Activated naive CD8-positive, alpha-beta T cell treated with anti-CD3 and anti-CD28 coated beads, Interleukin-2, amount 10 ng/mL, durations not matched to agents 7 days and 5 days (primary cell): ENCODE data around the gene ALDH9A1. TPM values are rescaled to one million over a fixed set of nuclear protein-coding genes. Genes with fewer than 3 reads are reported as not detected.

Experiments used
- ATAC-seq: fragments of 150-1000 bp; cut with Tn5 transposase; one replicate; pipeline ENCODE4 v1.10.0; 2021; ENCODE audit warnings: low read depth, moderate library complexity
- POLR2A ChIA-PET: fragments of 350-600 bp; sonication (Branson Sonifier 250); formaldehyde crosslinking; loops from one replicate; lab custom pipeline; 2021; ENCODE audit warnings: antibody characterized with exemption; lab: Charles Lee
- DNase-seq: peaks from one replicate; pipeline ENCODE4 v3.0.0; 2021
- H3K27ac Mint-ChIP-seq: one replicate; pipeline ENCODE4 v1.8.0; 2022; ENCODE audit warnings: mild to moderate bottlenecking, mixed read lengths
- H3K27me3 Mint-ChIP-seq: one replicate; pipeline ENCODE4 v1.8.0; 2022; ENCODE audit warnings: mild to moderate bottlenecking, moderate library complexity, mixed read lengths
- H3K36me3 Mint-ChIP-seq: one replicate; pipeline ENCODE4 v1.8.0; 2021; ENCODE audit warnings: mild to moderate bottlenecking, mixed read lengths
- H3K4me1 Mint-ChIP-seq: one replicate; pipeline ENCODE4 v1.8.0; 2021; ENCODE audit warnings: mixed read lengths
- H3K4me3 Mint-ChIP-seq: one replicate; pipeline ENCODE4 v1.8.0; 2022; ENCODE audit warnings: mild to moderate bottlenecking, moderate library complexity, mixed read lengths
- H3K9me3 Mint-ChIP-seq: one replicate; pipeline ENCODE4 v1.8.0; 2021; ENCODE audit warnings: mixed read lengths
- total RNA-seq, 2 experiments: library from RNA; stranded (reverse); gene quantifications; one replicate each; pipeline ENCODE4 v1.2.3, GENCODE V29; 2021

ALDH9A1 gene
- total RNA-seq, 2 experiments from 2014 or later = 37.7 to 43.8 TPM

DNA sequence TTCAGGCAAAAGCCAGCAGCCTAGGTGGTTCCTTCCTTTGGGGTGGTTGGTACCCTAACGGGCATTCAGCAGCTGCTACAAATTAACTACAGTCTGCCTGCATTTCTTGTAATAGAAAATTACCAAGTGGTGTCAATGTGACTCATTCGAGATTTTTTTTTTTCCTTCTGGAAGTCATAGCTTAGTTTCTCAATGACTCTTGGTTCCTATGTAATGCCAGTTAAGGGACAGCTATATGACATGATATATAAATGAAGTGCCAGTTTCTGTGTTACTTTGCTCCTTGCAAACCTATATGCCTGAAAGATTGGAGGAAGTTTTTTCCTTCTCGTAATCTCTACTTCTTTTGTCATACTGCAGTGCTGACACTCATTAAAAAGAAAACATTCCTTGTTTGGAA is 64.7 kb downstream of the ALDH9A1 start:
- Mint-ChIP-seq H3K4me3 (no peak overlapping the region), H3K27me3 (peaks cover 2% of the 10 kb centered on the region), H3K27ac (no peak overlapping the region), H3K9me3 (no peaks in the 10 kb centered on the region), H3K36me3 (peaks cover 2% of the 10 kb centered on the region), H3K4me1 (peaks cover 11% of the 10 kb centered on the region)
- DNase-seq = no peak
- POLR2A ChIA-PET = no interaction called here
- no peak for ATAC-seq

DNA sequence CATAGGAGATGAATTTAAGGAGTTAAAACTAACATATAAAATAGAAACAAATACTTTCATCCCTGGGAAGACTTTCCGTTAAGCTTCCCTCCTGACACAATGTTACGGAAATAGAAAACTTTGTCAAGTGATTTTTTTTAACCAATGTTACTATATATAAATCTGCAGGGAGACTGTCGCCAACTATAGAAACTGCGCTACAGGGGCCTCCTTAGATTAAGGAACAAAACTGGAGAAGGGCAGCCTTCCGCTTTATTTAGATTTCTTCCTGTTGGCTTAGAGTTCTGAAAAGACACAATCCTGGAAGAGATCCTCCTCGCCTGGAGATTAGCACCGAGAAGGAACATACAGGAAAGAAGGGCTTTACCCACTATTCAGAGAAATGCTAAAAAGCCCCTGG is 65.9 kb downstream of the ALDH9A1 start:
- ATAC-seq = no peak
- peaks cover 2% of the 10 kb centered on the region for H3K27me3 Mint-ChIP-seq
- no peak for DNase-seq
- peaks cover 2% of the 10 kb centered on the region for H3K36me3 Mint-ChIP-seq
- POLR2A ChIA-PET = interaction anchor here (2.3 kb wide), 1 partner anchor 65 kb away, joined by 11 read pairs; the partner anchor contains the start of gene ALDH9A1
- no peaks in the 10 kb centered on the region for H3K9me3 Mint-ChIP-seq
- no peak overlapping the region for H3K4me3 Mint-ChIP-seq
- no peak overlapping the region for H3K27ac Mint-ChIP-seq
- peaks cover 11% of the 10 kb centered on the region for H3K4me1 Mint-ChIP-seq

DNA sequence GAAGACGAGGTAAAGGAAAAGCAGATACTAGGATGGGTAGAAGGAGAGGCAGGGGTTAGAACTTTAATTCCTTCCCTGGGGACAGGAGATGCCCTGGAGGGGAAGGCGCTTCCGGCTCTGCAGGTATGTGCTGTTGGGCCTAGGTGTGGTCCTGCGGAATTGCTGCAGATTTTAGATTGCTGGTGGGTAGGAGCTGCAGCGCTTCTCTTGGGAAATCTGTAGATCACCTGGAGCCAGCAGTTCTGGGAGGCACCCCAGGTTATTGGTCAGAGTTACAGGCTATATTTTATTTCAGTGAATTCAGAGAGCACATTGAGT is 66.3 kb downstream of the ALDH9A1 start:
- DNase-seq (no peak), ATAC-seq (no peak)
- POLR2A ChIA-PET = interaction anchor here (2.3 kb wide), 1 partner anchor 66 kb away, joined by 11 read pairs; the partner anchor contains the start of gene ALDH9A1
- Mint-ChIP-seq H3K4me3 (no peak overlapping the region), H3K27me3 (peaks cover 2% of the 10 kb centered on the region), H3K27ac (no peak overlapping the region), H3K9me3 (no peaks in the 10 kb centered on the region), H3K4me1 (peaks cover 11% of the 10 kb centered on the region), H3K36me3 (peaks cover 2% of the 10 kb centered on the region)

DNA sequence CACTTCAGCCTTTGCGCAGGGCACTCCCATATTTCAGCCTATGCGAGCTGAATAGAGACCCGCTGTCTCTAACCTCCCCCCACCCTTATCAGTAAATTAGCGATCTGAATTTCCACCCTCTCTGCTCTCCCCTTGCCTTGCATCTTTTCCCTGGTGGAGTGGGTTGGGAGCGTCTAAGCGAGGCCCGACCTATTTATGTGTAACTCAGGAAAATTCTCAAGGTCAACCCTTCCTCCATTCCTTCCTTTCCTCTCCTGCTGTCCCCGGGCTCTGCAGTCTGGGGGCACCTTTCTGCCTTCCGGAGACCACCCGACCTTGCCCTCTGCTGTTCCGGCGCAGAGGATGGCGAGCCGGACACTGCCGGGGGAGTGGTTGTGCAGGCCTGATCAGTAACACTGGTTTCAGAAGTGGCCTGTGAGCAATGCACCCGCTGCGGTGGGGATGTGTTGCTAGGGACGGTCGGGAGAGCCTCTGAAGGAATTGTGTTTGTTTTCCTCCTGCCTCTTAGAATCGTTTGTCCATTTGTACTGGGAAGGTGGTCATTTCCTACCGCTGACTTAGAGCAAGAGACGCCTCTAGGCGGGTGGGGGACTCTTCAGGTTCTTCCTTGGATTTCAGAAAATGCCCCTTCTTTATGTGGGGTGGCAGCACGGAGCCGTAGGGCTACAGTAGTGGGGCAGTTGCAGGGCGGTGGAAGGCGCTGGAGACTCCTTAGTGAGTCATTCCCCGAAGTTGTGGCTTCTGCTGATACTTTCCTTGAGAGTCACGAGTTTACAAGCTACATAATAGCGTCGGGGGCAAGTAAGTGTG is 66.8 kb downstream of the ALDH9A1 start:
- Mint-ChIP-seq H3K9me3 (no peaks in the 10 kb centered on the region), H3K4me3 (no peak overlapping the region), H3K4me1 (peaks cover 11% of the 10 kb centered on the region), H3K36me3 (no peaks in the 10 kb centered on the region), H3K27ac (no peak overlapping the region), H3K27me3 (peaks cover 2% of the 10 kb centered on the region)
- POLR2A ChIA-PET = interaction anchor here (1.0 to 2.3 kb wide), 3 partner anchors 8 to 66 kb away, joined by 3 to 11 read pairs (median 3); partner anchors contain the start of gene ALDH9A1
- DNase-seq = peak; percentile 47
- peak; percentile 10 for ATAC-seq

DNA sequence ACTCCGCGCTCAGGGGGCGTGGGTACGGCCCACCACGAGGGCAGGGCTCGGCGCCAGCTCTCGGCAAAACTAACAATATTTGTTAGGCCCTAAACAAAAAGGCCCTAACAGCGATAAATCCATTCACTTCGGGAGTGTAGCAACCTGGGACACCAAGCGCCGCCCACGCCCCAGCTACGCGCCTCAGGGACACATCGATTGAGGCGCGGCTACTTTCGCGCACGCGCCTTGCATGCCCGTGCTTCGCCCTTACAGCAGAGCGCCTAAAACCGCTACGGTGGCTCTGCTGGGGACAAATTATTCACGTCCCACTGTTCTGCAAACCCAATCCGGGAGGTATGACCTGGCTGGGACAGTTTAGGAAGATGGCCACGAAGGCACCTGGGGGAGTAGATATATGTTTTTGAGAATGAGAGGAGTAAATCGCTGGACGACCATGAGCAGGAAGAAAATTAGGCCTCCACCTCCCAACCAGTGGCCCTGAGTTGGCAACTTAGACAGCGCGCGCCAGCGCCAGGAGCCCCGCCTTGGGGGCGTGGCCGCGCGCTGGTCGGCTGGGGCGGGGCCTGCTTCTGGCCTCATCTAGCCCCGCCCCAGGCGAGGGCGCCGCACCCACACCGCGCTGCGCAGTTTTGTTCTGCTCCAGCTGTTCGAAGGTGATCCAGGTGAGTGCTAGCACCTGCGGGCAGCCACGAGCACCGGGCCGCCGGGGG is 67.6 kb downstream of the ALDH9A1 start, which contains the start of gene MGST3:
Gene MGST3, plus strand, starts transcription at position 606 of the 713 bp plus-strand sequence. CDS start 18,614 bp downstream, outside the sequence.
- H3K4me1 Mint-ChIP-seq = peaks cover 11% of the 10 kb centered on the region
- no peaks in the 10 kb centered on the region for H3K9me3 Mint-ChIP-seq
- H3K27me3 Mint-ChIP-seq = peaks cover 2% of the 10 kb centered on the region
- no peak within 1 kb of the TSS for H3K4me3 Mint-ChIP-seq
- ATAC-seq = peak; percentile 91
- no peaks in the 10 kb centered on the region for H3K36me3 Mint-ChIP-seq
- POLR2A ChIA-PET = interaction anchor here (1.0 to 2.3 kb wide), 5 partner anchors 9 to 138 kb away, joined by 3 to 11 read pairs (median 3); partner anchors contain the start of genes ALDH9A1 and TMCO1
- peak within 1 kb of the TSS; percentile 65 for H3K27ac Mint-ChIP-seq
- DNase-seq = peak; percentile 95

DNA sequence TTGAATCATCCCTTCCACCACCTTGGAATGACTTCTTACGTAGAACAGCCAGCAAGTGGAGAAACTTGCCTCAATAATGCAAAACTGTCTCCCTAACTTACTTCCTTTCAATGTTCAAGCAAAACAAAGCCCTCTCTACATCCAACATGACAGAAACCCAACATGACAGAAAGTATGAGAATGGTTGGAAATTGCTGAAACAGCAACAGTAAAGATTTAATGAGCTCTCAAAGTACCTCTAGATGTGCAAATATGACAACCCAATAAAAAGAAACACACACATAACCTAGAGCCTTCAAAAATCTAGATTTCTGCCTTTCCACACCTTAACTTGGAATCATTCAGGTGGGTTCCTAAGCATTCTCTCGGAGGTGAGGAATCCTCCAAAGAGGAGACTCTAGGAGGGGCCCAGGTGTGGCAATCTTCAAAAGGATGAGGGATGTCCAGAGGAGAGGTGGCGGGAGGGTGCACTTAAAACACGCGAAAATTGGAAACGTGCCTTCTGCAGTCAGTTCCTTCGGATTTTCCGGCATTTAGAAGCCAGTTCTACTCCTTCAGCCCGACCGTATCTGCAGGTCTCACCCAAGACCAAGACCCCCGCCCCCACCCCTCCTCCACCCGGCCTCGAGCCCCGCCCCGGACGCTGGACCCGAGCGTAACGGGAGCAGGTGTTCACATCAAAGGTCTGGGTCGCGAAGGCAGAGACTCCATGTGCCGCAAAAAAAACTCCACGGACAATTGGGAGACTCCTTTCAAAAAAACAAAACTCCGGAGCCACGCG is 68.3 kb downstream of the ALDH9A1 start:
- DNase-seq (no peak), ATAC-seq (peak; percentile 2)
- POLR2A ChIA-PET = interaction anchor here (1.0 to 2.3 kb wide), 4 partner anchors 29 to 139 kb away, joined by 3 to 11 read pairs (median 5); partner anchors contain the start of genes ALDH9A1 and TMCO1
- Mint-ChIP-seq H3K9me3 (no peaks in the 10 kb centered on the region), H3K27me3 (peaks cover 2% of the 10 kb centered on the region), H3K4me1 (peaks cover 11% of the 10 kb centered on the region), H3K4me3 (no peak overlapping the region), H3K36me3 (no peaks in the 10 kb centered on the region), H3K27ac (peak overlapping the region; percentile 65)

DNA sequence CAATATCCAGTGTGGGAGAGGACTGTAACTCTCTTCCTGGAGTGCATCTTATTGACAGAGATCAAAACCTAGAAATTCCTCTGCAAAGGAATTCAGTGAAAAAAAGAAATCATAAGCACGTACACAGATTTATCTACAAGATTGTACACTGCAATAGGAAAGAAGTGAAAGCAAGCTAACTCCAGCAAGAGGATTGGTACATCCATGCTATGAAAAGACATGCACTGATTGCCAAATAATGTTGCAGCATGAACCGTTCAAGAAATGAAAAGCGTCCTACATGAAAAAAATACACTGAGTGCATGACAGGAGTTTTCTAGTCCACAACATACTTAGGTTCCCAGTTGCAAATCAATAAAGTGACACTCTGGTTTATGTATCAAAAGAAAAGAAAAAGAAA is 69.2 kb downstream of the ALDH9A1 start:
- H3K27ac Mint-ChIP-seq = no peak overlapping the region
- POLR2A ChIA-PET = no interaction called here
- no peak for DNase-seq
- peaks cover 8% of the 10 kb centered on the region for H3K27me3 Mint-ChIP-seq
- H3K4me1 Mint-ChIP-seq = peaks cover 8% of the 10 kb centered on the region
- ATAC-seq = no peak
- H3K4me3 Mint-ChIP-seq = peak overlapping the region; percentile 20
- H3K36me3 Mint-ChIP-seq = no peaks in the 10 kb centered on the region
- no peaks in the 10 kb centered on the region for H3K9me3 Mint-ChIP-seq

DNA sequence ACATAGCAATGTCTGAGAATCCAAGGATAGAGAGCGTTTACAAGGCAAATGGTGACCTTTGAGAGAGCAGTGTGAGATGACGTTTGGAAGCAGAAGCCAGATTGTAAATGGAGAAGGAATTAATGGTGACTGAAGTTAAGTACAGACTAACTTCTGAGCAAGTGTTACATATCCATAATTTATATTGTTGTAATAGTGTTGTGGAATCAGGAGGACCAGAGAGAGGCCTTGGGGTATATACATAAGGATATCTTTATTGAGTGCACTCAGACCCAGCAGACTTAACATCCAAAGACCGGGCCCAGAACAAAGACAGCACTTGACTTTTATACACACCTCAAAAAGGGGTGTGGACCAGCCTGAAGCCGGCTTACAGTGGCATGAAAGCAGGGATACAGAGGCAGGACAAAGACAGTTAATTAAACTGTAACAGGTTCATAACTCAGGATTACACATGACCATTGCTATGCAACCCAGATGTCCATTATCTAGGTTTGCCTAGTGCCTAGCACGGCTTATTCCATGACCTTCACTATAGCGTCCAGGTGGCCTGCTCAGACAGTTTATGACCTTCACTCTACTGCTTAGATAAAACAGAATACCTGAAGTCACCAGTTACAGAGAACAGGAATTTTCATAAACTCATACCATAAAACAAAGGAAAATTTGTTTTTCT is 70.1 kb downstream of the ALDH9A1 start:
- no peaks in the 10 kb centered on the region for H3K36me3 Mint-ChIP-seq
- no peak for DNase-seq
- H3K4me1 Mint-ChIP-seq = peaks cover 6% of the 10 kb centered on the region
- no peaks in the 10 kb centered on the region for H3K9me3 Mint-ChIP-seq
- no peak overlapping the region for H3K4me3 Mint-ChIP-seq
- no peak overlapping the region for H3K27ac Mint-ChIP-seq
- no peak for ATAC-seq
- POLR2A ChIA-PET = no interaction called here
- peaks cover 9% of the 10 kb centered on the region for H3K27me3 Mint-ChIP-seq

DNA sequence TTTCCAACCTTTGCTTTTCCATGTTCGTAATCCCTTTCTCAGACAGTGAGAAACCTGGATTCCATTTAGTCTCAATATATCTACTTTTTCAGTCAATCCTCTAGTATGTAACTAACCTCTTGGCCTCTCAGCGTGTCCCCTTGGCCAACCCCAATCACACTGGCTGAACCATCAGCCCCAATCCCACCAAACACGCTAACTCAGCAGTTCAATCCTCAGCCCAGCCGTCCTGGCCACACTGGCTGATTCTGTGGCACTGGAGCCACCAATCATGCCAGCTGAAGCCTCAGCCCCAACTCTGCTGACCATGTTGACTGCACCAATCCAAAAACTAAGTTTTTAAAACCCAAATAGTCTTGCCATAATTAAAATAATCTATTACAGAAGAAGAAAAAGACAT is 73.9 kb downstream of the ALDH9A1 start:
- Mint-ChIP-seq H3K27ac (no peak overlapping the region), H3K4me1 (no peaks in the 10 kb centered on the region), H3K27me3 (peaks cover 25% of the 10 kb centered on the region), H3K36me3 (peaks cover 2% of the 10 kb centered on the region), H3K4me3 (no peak overlapping the region), H3K9me3 (no peaks in the 10 kb centered on the region)
- DNase-seq (no peak), ATAC-seq (no peak)
- POLR2A ChIA-PET = no interaction called here

DNA sequence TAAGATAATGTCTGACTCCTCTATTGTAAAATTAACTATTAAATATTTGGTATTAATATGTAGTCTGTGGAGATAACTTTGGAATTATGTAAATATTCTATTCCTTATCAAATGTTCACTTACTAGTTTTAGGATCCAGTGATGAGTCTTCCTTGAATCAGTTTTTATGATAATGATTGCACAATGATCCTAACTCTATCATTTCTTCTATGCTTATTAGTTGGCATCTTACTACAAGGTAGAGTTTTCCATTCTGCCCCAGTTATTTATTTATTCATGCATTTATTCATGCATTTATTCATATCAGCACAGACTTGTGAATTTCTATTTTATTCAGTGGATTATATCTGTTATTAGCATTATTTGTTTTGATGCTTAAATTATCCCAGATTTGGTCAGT is 74.7 kb downstream of the ALDH9A1 start:
- ATAC-seq = no peak
- Mint-ChIP-seq H3K9me3 (no peaks in the 10 kb centered on the region), H3K27ac (no peak overlapping the region), H3K4me3 (no peak overlapping the region), H3K36me3 (peaks cover 2% of the 10 kb centered on the region), H3K27me3 (peaks cover 25% of the 10 kb centered on the region), H3K4me1 (no peaks in the 10 kb centered on the region)
- no peak for DNase-seq
- POLR2A ChIA-PET = no interaction called here

DNA sequence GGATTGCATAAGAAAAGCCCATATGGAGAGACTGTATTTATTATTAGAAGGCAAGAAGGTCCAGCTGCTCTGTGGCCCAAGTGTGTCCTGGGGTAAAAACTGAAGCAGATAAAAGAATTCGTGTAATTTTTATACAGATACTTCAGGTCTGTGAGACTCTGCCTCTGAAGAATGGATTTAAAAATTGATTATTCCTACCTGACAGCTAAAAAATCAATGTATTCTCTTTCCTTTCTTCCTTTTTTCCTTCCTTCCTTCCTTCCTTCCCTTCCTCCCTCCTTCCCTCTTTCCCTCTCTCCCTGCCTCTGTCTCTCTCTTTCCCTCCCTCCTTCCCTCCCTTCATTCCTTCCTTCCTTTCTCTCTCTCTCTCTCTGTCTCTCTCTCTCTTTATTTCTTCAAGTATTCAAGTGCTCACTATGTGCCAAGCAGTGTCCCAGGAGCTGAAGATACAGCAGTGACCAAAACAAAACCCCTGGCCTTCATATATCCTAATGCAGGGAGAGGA is 78.7 kb downstream of the ALDH9A1 start:
- Mint-ChIP-seq H3K36me3 (peaks cover 2% of the 10 kb centered on the region), H3K9me3 (no peaks in the 10 kb centered on the region), H3K27me3 (peaks cover 44% of the 10 kb centered on the region), H3K27ac (no peak overlapping the region), H3K4me1 (no peaks in the 10 kb centered on the region), H3K4me3 (no peak overlapping the region)
- DNase-seq (no peak), ATAC-seq (no peak)
- POLR2A ChIA-PET = no interaction called here

DNA sequence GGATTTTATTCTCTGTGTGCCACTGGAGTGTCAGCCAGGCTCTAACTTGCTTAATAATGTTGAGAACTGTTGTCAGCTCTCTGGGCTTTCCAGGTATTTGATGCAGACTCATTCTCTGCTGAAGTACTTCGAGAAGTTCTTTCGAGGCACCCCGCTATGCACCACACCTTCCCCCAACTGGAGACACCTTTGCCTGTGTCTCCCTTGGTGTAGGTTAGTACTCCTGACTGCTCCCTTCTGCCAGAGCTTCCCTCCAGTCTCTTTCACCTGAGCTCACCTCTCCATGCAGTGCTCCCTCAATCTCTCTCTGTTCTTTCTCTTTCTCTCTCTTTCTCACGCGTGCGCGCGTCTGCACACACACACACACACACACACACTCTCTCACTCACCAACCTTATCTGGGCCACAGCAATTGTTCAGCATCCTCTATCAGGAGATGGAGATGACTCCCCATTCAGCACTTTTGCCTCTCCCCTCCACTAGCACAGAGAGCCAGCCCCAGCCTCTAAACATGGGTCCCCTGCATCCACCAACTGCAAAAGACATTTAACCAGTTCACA is 81.3 kb downstream of the ALDH9A1 start:
- no peaks in the 10 kb centered on the region for H3K9me3 Mint-ChIP-seq
- no peak overlapping the region for H3K4me3 Mint-ChIP-seq
- ATAC-seq (no peak), DNase-seq (no peak)
- peaks cover 2% of the 10 kb centered on the region for H3K36me3 Mint-ChIP-seq
- H3K27me3 Mint-ChIP-seq = peaks cover 38% of the 10 kb centered on the region
- POLR2A ChIA-PET = no interaction called here
- H3K27ac Mint-ChIP-seq = no peak overlapping the region
- no peaks in the 10 kb centered on the region for H3K4me1 Mint-ChIP-seq
